Stimulated activated CD8-positive, alpha-beta memory T cell treated with anti-CD3 and anti-CD28 coated beads, Interleukin-4, amount 100 ng/mL, for 48 hours (primary cell): ENCODE results near the gene BMF.
"Not testable (repeated sequence)": the region's sequence is repeated elsewhere in the genome, so short reads cannot be mapped to it uniquely, and the experiment has no call there.

Experiments used
- DNase-seq: peaks from one replicate; pipeline ENCODE4 v3.0.0-alpha.2; 2020

Gene BMF

DNA sequence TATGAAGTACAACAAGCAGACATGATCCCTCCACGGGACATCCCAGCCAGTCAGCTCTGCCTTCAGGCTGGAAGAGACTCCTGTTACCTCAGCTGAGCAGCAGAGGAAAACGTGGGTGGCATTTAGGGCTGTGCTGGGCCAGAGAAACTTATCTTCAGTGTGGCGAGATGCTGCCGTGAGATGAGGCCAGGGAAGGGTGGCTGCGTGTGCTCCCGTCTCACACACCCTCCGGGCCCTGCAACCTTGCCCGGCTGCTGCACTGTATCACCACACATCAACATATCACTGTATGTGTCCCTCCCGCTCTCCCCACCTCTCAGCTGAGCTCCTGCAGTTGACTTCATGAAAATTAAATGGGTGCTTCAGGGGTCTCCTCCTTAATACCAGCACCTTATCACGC lies 23.4 kb downstream of the BMF start:
- DNase-seq = no peak

DNA sequence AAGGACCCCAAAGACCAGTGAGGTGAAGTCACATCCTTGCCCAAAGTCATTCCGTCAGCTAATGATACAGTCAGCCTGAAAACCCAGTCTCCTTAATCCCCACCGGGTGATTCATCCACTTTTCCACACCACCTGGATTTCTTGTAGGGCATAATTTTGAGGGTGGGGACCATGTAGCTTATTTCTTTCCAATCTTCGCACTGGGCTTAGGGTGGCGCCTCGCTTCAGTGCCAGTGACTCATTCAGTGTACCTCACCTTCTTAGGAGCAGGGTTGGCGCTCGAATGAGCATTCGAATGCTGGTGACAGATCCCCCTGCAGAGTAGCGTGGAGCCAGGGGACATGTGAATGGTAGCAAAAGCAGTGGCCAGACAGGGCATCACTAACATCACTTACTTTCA lies 24.0 kb downstream of the BMF start:
- no peak for DNase-seq

DNA sequence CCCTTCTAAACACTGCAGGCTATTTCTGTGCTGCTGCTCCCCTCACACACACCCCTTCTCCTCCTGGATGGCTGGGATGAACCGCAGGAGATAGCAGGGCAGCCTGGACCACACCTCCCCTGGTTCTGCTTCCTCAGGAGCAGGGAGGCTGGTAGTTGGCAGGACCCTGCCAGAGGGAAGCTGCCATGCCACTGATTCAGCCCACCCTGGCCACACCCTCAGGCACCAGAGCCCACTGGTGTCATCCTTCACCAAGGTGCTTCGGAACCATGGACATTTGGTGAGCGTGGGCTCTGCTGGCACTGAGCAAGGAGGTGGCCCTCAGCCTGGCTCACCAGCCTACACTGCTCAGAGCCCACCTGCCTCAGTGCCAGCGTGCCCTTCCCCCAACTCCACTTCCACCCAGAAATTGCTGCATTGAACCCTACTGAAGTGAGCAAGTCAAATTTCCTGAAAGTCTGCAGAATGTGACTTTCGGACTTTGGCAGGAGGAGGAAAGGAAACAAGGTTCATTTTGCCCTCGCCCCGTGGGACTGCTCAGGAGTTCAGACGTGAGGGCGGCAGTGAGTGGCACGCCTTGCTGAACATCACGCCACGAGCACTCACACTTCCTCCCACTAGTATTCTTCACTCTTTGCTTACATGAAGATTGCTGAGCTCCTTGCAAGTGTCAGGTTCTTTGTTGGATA lies 26.3 kb downstream of the BMF start:
- no peak for DNase-seq

DNA sequence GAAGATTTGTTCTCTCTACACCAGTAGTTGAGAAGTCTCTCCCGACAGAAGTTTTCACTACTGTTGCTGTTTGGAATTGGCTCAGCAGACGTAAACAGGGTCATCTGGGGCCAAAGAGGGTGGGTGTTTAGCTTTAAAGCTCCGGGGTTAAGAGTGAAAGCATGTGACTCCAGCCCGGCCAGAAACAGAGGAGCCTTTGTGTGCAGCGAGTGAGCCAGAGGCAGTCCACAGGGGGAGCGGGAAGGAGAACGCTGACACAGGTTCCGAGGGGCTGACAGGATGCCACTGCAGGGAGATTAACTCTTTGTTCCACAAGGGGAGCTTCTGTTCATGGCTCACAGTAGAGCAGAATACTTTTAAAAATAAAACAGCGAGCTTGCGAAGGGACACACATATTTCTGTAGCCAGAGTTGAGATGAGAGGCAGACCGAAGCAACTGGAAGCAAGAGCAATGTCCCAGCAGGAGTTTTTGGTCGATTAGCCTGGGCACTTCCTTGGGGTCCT lies 26.9 kb downstream of the BMF start:
- peak; percentile 40 for DNase-seq

DNA sequence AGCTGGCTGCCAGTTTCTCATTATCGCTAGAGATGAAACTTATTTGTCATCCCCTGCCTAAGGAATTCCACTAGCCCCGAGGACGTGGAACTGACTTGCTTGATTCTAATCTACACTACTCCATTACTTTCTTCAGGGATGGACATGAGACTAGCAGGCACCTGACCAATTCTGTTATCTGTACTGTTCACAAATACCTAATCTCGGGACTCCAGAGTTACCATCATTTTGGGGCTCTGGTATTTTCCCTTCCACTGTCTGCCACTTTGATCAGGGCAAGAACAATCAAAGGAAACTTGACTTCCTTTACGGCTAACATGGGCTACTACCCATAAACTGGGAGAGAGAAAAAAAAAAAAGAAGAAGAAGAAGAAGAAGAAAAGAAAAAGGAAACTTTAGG lies 27.8 kb downstream of the BMF start:
- DNase-seq = no peak

DNA sequence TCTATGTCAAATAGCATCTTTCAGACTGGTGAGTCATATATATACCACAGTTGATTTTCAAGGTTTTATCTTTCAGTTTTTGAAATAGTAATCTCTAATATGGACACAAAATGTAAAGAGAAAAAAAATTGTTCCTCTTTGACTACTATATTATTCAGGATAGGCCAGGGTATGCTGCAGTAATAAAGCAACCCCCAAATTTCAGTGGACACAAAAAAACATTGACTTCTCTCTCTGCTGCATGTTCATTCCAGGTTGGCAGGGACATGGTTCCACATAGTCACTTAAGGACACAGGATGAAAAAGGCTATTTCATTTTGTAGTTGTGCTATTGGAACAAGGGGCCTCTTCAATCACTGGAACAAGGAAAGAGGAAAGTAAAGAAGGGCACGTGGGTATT lies 28.6 kb downstream of the BMF start:
- DNase-seq = no peak

DNA sequence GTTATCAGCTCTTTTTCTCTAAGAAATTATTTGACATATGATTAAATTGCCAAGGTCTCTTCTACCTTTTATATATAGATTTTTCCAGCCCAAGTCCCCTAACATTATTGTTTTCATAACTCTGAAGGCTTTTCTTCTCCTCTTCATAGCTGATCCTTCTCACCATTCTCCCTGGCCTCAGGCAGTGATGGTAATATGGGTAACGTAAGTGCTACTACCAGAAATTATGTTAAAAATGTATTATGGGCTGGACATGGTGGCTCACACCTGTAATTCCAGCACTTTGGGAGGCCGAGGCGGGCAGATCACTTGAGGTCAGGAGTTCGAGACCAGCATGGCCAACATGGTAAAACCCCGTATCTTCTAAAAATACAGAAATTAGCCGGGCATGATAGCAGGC lies 29.2 kb downstream of the BMF start:
- no peak for DNase-seq

DNA sequence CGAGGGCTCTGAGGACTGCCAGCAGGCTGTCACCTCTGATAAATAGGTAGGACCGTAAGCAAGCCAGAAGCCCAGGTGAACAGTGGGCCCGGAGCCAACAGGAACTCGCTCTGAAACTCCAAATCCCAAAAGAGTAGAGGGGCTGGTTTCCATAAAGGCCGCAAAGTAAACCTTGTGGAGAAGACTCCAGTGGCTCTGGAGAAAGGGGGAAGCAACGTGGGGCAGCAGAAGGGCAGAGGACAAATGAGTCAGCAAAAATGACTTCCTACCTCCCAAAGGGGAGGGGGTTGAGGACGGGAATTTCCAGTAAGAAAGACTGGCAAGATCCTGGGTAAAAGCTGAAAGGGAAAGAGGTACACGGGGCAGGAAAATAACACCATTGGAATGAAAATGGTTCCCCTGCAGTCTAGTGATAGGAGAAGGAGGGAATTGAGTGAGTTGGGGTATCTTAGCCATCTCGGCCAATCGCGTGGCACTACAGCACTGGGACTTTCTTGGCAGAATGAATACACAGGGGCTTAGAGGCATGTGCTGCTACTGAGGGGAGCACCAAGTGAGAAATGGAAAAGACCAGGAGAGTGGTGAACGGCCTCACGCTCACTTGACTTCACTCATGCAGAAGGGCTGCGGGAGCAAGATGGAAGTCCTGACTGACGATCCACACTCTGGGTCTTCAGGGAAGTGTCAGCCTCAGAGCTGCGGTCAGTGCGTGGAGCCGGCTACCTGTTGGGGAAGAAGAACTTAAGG lies 33.2 kb downstream of the BMF start:
- DNase-seq = no peak

DNA sequence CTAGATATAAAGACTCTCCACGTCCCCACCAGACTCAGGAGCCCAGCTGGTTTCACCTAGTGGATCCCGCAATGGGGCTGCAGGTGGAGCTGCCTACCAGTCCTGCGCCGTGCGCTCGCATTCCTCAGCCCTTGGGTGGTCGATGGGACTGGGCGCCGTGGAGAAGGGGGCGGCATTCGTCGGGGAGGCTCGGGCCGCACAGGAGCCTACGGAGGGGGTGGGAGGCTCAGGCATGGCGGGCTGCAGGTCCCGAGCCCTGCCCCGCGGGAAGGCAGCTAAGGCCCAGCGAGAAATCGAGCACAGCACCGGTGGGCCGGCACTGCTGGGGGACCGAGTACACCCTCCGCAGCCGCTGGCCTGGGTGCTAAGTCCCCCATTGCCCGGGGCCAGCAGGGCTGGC lies 34.0 kb downstream of the BMF start:
- DNase-seq = not testable (repeated sequence)

DNA sequence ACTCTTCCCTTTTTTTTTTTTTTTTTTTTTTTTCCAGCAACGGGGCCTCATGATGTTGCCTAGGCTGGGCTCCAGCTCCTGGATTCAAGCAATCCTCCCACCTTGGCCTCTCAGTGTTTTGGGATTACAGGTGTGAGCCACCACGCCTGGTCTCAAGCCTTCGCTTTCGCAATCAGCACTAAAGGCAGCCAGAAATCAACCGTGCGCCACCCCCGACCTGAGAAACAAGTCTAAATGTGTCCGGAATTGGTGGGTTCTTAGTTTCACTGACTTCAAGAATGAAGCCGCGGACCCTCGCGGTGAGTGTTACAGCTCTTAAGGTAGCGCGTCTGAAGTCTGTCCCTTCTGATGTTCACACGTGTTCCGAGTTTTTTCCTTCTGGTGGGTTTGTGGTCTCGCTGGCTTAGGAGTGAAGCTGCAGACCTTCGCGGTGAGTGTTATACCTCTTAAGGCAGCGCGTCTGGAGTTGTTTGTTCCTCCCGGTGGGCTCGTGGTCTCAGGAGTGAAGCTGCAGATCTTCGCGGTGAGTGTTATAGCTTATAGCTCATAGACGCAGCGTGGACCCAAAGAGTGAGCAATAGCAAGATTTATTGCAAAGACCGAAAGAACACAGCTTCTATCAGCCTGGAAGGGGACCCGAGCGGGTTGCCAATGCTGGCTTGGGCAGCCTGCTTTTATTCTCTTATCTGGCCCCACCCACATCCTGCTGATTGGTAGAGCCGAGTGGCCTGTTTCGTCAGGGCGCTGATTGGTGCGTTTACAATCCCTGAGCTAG lies 34.8 kb downstream of the BMF start:
- DNase-seq = peak; percentile 63

DNA sequence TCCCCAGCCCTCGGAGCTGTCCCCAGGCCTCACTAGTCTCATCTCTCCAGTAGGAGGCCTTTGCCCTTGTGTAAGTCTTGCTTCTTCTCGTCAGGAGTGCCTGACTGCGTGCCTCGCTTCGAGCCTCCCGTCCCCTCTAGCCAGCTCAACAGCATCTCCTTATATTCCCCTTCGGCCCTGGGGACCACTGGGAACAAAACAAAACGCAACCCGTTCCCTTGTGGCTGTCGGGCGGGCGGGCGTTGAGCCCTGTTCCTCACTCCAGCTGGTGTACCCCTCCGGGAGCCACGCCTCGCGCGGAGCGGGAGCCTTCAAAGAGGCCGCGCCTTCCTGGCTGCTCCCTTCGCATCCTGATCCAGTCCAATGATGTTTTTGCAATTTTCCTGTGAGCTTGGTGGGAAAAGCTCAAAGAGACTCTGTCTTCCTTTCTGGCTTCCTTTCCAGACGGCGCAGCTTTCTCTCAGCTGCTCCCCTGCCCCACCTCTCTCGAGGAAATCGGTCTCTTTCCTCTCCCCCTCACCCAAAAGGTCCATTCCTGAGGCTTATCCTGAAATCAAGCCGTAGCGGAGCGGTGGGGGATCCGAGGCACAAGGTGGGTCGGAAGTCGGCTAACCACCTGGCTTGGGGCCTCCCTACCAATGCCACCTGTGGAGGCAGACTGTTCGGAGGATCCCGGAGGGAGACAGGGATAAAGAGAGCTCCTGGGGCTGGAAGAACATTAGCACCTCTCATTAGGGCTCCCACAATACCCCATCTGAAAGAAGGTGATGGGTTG lies 36.3 kb downstream of the BMF start:
- DNase-seq = no peak

DNA sequence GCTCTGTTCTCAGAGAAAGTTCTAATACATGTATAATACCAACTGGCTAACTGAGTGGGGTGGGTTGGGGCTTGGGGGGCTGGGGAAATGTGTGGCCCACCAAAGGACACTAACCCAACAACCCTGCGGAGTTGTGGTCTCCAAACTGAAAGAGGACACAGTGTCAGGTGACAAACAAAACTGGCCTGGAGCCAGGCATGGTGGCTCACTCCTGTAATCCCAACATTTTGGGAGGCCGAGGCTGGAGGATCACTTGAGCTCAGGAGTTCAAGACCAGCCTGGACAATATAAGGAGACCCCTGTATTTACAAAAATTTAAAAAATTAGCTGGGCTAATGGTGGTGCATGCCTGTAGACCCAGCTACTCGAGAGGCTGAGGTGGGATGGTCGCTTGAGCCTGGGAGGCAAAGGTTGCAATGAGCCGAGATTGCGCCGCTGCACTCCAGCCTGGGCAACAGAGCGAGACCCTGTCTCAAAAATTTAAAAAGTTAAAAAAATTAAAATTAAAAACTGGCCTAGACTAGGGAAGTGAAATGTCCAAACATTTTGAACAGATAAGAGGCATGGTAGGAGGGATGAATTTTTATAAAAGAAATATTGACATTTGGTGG lies 38.0 kb downstream of the BMF start:
- DNase-seq = no peak

DNA sequence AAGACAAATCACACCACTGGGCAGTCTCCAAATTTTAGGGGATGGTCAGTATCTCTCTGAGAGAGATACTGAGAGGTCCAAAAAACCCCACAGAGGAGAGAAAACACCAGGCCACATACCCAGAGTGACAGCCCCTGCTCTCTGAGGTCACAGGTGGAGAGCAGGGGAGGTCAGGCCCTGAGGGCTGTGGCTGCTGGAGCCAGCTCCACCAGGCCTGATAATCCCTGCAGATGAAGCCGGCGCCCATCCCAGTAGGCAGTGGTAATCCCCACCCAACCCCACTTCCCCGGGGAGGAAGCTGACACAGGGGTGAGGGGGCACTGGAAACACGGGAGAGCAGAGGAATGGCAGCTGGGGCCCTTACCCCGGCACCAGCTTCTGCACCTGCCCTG lies 38.5 kb downstream of the BMF start:
- no peak for DNase-seq

DNA sequence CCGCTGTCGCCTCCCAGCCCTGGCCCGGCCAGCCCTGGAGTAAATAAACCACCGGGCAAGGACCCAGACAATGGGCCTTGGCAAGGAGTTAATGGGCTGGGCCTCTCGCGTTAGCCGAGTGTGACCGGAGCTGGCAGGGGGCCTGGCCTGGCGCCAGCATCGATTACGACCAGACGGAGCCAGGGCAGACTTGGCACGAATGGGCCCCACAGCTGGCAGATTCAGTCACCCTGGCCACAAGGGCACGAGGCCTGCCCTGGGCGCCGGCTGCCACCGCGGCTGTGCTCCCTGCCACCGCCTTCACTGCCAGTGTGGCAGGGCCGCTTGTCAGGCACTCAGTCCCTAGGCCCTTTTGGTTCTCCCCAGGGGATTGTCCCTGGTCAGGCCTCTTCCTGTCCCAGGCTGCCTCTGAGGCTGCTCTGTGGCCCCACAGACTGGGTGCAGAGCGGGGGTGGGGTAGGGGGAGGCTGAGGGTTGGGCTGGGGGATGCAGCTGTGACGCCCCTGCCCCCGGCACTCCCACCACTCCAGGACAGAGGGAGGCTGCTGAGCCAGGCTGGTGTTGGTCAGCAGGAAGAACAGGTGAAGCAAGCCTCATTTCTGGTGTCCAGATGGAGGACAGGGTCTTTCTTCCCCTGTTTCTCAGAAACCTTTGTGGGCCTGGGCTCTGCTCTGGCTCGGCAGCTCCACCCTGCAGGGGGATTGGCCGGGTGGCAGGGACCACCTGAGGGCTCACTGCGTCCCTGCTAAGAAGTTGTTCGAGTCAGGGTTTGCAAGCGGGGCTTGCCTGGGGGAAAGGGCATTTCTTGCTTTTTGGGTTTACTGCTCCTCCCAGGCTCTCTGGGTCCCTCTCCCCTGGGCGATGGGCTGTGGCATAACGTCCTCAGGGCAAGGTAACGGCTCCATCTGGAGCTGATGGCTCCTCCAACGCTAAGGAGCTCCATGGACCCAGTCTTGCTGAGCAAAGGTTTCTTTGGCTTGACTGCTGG lies 39.2 kb downstream of the BMF start:
- no peak for DNase-seq

DNA sequence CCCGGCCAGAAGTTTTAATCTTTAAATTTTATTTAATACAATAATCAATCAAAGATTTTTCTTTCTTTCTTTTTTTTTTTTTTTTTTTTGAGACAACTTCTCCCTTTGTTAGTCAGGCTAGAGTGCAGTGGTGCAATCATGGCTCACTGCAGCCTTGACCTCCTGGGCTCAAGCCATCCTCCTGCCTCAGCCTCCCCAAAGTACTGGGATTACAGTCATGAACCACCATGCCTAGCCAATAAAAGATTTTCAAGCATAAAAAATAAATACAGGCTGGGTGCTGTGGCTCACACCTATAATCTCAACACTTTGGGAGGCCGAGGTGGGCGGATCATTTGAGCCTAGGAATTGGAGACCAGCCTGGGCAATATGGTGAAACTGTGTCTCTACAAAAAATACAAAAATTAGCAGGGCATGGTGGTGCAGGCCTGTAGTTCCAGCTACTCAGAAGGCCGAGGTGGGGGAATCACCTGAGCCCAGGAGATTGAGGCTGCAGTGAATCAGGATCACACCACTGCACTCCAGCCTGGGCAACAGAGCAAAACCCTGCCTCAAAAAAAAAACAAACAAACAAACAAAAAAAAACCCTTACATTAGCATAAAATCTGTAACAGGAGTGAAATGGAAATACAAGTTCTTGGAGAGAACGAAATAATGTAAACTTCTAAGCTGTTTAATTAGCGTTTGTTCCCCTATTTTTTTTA lies 40.6 kb downstream of the BMF start:
- no peak for DNase-seq

DNA sequence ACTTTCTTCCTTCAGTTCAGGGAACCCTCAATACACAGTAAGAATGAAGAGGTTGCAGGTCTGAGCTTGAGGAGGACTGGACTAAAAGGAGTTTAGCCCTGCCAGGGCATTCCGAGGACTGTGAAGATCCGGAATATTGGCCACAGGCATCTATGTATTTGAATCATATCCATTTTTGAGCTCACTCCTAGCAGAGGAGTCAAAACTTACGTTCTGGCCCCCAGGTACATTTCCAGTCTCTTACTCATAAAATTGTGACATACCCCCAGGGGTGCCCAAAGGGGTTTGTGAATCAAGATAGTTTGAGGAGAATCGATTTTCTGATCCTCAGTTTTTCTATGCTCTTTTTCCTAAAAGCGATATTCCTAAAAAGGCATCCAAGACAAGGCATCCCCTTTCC lies 42.1 kb downstream of the BMF start:
- no peak for DNase-seq

DNA sequence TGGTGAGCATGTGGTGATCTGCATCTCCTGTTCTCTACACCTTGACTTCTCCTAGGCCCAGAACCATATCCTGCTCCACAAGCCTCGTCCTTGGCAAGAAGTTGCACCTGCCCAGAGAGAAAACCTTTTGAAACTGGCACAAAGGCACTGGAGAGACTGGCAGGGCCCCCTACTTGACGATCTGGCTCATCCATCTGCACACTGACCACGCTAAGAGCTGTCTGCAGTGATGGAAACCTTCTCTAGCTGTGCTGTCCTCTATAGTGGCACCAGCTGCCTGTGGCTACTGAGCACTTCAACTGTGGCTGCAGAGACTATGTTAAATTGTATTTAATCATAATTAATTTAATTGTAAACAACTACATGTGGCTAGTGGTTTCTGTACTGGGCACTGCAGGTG lies 43.5 kb downstream of the BMF start:
- no peak for DNase-seq

DNA sequence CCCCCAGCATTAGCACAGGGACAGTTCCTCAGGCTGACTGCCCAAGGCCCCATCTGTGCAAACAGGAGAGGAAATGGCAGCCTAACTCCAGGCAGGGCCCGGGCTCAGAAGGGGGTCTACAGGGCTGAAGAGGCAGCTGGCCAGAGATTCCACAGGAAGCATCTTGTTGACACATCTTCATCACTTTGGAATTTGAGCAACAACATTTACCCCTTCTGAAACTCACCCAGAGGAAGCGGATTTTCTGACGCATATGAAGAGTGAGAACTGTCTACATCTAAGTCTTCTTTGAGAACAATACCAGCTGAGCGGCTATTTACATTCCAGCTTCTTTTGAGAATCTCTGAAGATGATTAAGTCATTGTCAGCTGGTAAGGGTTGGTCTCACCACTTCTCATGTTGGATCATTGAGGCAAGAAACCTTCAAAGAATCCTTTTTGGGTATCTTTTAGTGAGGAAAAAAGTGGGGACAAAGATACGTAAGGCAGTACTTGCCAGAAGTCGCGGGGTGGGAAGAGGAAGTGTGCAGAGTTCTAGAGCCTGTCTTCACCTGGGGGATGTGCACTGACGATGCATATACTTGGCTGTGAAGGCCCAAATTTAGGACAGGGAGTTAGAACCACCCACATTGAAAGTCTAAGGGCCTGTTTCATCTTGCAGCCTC lies 44.3 kb downstream of the BMF start:
- no peak for DNase-seq

DNA sequence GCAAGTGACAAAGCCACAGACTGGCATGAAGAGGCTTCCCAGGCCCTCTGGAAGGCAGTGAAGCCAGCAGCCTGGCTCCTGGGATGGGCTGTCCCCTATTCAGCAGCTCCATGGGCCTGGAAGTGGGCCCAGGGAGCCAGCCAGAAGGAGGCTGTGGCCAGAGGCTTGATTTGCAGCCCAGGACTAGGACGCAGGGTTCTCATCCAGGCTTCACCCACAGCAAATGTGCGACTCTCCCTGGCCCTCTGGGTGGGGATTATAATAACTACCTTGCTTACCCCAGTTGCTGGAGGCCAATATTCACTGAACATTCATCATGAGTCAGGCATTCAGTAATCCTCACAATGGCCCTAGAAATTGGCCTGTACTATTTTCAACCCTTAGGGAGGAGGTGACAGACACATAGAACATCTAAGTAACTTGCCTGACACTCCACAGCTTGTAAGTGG lies 45.1 kb downstream of the BMF start:
- DNase-seq = no peak
